ENCODE measurements around the gene FLT3LG.

Gene FLT3LG

GRCh38 chr19:49520705-49521319 is 46.8 kb downstream of the FLT3LG start:
- no peak for FAIRE-seq

GRCh38 chr19:49524812-49525455 is 50.9 kb downstream of the FLT3LG start:
- FAIRE-seq = no peak

DNA sequence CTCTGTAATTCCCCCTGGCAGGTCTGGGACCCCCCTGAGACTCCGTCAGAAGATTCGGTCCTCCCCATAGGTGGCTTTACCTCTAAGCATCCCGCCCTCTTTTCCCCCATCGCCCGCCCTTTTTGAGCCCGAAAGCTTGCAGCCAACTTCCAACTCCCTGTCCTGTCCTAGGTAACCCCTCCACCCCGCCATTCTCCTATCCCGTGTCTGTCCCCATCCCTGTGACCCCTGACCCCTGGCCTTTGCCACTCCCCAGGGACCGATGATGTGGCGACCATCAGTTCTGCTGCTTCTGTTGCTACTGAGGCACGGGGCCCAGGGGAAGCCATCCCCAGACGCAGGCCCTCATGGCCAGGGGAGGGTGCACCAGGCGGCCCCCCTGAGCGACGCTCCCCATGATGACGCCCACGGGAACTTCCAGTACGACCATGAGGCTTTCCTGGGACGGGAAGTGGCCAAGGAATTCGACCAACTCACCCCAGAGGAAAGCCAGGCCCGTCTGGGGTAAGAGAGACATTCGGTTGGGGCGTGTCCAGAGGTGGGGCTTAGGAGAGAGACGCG is 54.3 kb downstream of the FLT3LG start:
- no peak for FAIRE-seq

DNA sequence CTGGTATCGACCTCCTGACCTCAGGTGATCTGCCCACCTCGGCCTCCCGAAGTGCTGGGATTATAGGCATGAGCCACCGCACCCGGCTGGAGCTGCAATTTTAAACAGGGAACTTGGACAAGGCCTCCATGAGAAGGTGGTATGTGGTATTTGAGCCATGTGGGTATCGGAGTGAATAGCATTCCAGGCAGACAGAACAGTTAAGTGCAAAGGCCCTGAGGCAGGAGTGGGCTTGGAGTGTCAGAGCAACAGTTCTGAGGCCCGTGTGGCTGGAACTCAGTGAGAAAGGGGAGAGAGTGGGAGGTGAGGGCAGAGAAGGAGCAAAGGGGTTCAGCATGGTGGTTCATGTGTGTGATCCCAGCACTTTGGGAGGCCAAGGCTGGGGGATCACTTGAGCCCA is 56.7 kb downstream of the FLT3LG start:
- no peak for FAIRE-seq

DNA sequence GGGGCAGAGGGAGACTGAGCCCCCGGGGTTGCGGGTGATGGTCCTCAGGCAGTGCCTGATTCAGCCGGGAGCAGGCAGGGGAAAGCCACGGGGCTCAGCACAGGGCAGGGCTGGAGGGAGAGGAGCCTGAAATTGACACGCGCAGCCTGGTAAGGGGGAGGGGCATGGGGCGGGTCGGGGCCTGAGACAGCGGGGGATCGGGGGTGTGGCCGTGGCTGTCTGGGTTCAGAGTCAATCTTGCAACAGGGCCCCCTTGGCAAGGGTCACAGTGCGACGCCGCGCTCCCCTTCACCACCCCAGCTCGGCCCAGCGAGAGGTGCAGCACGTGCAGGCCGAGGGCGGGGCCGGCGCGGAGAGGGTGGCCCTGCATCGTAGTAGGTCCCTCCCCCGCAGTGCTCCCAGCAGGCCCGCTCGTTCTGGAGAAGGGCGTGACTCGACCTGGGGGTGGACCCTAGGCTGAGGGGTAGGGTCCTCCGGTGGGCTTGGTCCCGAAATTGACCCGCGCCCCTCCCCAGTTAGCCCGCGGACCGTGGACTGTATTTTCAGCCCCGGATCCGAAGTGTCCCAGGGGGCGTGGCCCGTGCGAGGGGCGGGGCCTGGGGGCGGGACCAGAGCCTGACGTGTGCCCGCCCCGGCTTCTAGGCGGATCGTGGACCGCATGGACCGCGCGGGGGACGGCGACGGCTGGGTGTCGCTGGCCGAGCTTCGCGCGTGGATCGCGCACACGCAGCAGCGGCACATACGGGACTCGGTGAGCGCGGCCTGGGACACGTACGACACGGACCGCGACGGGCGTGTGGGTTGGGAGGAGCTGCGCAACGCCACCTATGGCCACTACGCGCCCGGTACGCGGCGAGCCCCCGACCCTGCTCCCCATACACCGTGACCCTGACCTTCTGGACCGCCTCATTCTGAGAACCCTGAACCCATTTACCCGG is 59.8 kb downstream of the FLT3LG start:
- FAIRE-seq = no peak

DNA sequence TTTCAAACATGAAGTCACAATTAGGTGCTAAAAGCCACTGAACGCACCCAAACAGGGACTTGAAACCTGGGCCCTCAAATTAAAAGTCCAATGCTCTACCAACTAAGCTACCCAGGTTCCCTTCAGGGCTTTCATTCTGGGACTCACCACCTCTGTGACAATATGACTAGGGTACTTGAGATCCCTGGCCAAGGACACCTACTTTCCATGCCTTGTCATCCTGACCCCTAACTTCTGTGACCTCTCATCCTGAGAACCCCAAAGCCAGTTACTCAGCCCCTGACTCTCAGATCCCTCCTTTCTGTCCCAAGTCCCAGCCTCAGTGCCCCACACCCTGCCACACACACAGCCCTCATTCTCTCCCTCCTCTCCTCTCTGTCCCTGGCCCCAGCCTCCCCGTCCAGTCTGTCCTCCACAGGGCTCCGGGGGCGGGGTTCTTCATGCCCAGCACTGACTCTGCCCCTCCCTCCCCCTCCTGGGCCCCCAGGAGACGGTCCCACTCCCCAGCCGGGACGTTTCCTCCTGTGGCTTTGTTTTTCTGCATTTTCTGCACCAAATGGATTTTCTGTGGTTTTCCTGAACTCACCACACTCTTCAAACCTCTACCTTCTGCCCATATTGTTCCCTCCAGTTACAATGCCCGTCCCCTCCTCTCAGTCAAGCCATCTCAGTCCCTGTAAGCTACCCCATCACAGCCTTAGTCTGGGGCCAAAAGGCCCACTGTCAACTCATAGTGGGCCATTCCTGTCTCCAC is 60.8 kb downstream of the FLT3LG start:
- no peak for FAIRE-seq

Data from TTC549 (cell line).